ENCODE data around the gene KCNC3.

GRCh38 chr19:50287331-50287730 is 41.8 kb downstream of the KCNC3 start:
- TF ChIP-seq, protein P1, sequence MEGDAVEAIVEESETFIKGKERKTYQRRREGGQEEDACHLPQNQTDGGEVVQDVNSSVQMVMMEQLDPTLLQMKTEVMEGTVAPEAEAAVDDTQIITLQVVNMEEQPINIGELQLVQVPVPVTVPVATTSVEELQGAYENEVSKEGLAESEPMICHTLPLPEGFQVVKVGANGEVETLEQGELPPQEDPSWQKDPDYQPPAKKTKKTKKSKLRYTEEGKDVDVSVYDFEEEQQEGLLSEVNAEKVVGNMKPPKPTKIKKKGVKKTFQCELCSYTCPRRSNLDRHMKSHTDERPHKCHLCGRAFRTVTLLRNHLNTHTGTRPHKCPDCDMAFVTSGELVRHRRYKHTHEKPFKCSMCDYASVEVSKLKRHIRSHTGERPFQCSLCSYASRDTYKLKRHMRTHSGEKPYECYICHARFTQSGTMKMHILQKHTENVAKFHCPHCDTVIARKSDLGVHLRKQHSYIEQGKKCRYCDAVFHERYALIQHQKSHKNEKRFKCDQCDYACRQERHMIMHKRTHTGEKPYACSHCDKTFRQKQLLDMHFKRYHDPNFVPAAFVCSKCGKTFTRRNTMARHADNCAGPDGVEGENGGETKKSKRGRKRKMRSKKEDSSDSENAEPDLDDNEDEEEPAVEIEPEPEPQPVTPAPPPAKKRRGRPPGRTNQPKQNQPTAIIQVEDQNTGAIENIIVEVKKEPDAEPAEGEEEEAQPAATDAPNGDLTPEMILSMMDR (IDR thresholded peaks at IDR 0.05; ENCODE audit: low read length): no peak
- TF ChIP-seq EZH2 (IDR thresholded peaks at IDR 0.05; ENCODE audit: borderline replicate concordance, low read length): no peak
